KOPT-K1 (cell line): ENCODE data around the gene XRCC1.

Source experiments
- H3K27ac ChIP-seq: fragments of 200-600 bp; sonication (generic); 2 replicates; pipeline ENCODE4 v1.5.1; 2016; ENCODE audit warnings: antibody characterized with exemption, mild to moderate bottlenecking, low read depth, low read length; ENCODE audit not compliant: poor library complexity, severe bottlenecking
- H3K36me3 ChIP-seq: fragments of 200-600 bp; sonication (generic); 2 replicates; pipeline ENCODE4 v1.5.1; 2017; ENCODE audit warnings: antibody characterized with exemption, mild to moderate bottlenecking, low read length, moderate library complexity; ENCODE audit not compliant: insufficient read depth
- H3K9me3 ChIP-seq: fragments of 200-600 bp; sonication (generic); 2 replicates; pipeline ENCODE4 v1.5.1; 2017; ENCODE audit warnings: antibody characterized with exemption, low read length, mild to moderate bottlenecking; ENCODE audit not compliant: insufficient read depth, poor library complexity, severe bottlenecking

Gene XRCC1

GRCh38 chr19:43569657-43570056 is 5.7 kb downstream of the XRCC1 start:
- 0 out of 2 replicates have a peak, but pooled peaks cover 13% of the 10 kb centered on the region for H3K36me3 ChIP-seq

GRCh38 chr19:43564800-43565199 is 10.5 kb downstream of the XRCC1 start:
- Histone ChIP-seq H3K9me3 (no peaks in the 10 kb centered on the region), H3K27ac (peak overlapping the region; percentile 30), H3K36me3 (peaks cover 19% of the 10 kb centered on the region)

More at GRCh38 chr19:43569657-43570056, 5.7 kb downstream of the XRCC1 start:
- Histone ChIP-seq H3K9me3 (no peaks in the 10 kb centered on the region), H3K27ac (no peak overlapping the region)

- Histone ChIP-seq H3K9me3 (no peaks in the 10 kb centered on the region), H3K27ac (peak overlapping the region; percentile 84), H3K36me3 (peaks cover 24% of the 10 kb centered on the region)
These were observed 11.4 kb downstream of the XRCC1 start for GRCh38 chr19:43563816-43564457.

- H3K36me3 ChIP-seq = peaks cover 29% of the 10 kb centered on the region
- peak overlapping the region; percentile 84 for H3K27ac ChIP-seq
- H3K9me3 ChIP-seq = no peaks in the 10 kb centered on the region
These were observed 12.6 kb downstream of the XRCC1 start for GRCh38 chr19:43562698-43563241.

- Histone ChIP-seq H3K9me3 (no peaks in the 10 kb centered on the region), H3K27ac (peak overlapping the region; percentile 84), H3K36me3 (peaks cover 34% of the 10 kb centered on the region)
These were observed 13.1 kb downstream of the XRCC1 start for GRCh38 chr19:43562226-43562697.

GRCh38 chr19:43561139-43561970 is 14.0 kb downstream of the XRCC1 start:
- H3K27ac ChIP-seq = peak overlapping the region; percentile 84
- peaks cover 36% of the 10 kb centered on the region for H3K36me3 ChIP-seq
- no peaks in the 10 kb centered on the region for H3K9me3 ChIP-seq

GRCh38 chr19:43560687-43561086 is 14.6 kb downstream of the XRCC1 start:
- peak overlapping the region; percentile 84 for H3K27ac ChIP-seq
- no peaks in the 10 kb centered on the region for H3K9me3 ChIP-seq
- peaks cover 42% of the 10 kb centered on the region for H3K36me3 ChIP-seq

- H3K9me3 ChIP-seq = no peaks in the 10 kb centered on the region
- H3K27ac ChIP-seq = peak overlapping the region; percentile 19
- H3K36me3 ChIP-seq = peaks cover 76% of the 10 kb centered on the region
These were observed 20.0 kb downstream of the XRCC1 start for GRCh38 chr19:43555185-43555770.

GRCh38 chr19:43554317-43554895 is 20.9 kb downstream of the XRCC1 start:
- Histone ChIP-seq H3K9me3 (no peaks in the 10 kb centered on the region), H3K36me3 (peaks cover 76% of the 10 kb centered on the region), H3K27ac (no peak overlapping the region)

GRCh38 chr19:43553656-43554055 is 21.7 kb downstream of the XRCC1 start:
- Histone ChIP-seq H3K9me3 (no peaks in the 10 kb centered on the region), H3K27ac (no peak overlapping the region), H3K36me3 (peaks cover 79% of the 10 kb centered on the region)

GRCh38 chr19:43552616-43553015 is 22.7 kb downstream of the XRCC1 start:
- Histone ChIP-seq H3K9me3 (no peaks in the 10 kb centered on the region), H3K27ac (no peak overlapping the region), H3K36me3 (peaks cover 75% of the 10 kb centered on the region)

- Histone ChIP-seq H3K9me3 (no peaks in the 10 kb centered on the region), H3K27ac (no peak overlapping the region), H3K36me3 (peaks cover 75% of the 10 kb centered on the region)
These were observed 23.2 kb downstream of the XRCC1 start for GRCh38 chr19:43552198-43552450.

GRCh38 chr19:43551399-43552197 is 23.7 kb downstream of the XRCC1 start:
- Histone ChIP-seq H3K36me3 (peaks cover 79% of the 10 kb centered on the region), H3K9me3 (no peaks in the 10 kb centered on the region), H3K27ac (no peak overlapping the region)

GRCh38 chr19:43548706-43549105 is 26.6 kb downstream of the XRCC1 start:
- no peaks in the 10 kb centered on the region for H3K9me3 ChIP-seq
- peaks cover 84% of the 10 kb centered on the region for H3K36me3 ChIP-seq
- no peak overlapping the region for H3K27ac ChIP-seq
